ENCODE results near the gene OR51B2.

- TF ChIP-seq CTCF (IDR thresholded peaks at IDR 0.05; ENCODE audit: low read depth, low read length) = no peak
- TF ChIP-seq POLR2A (IDR thresholded peaks at IDR 0.05; ENCODE audit: extremely low read depth, insufficient read length) = no peak
- no peak for TF ChIP-seq MAX (IDR thresholded peaks at IDR 0.05; ENCODE audit: low read depth, low read length)
These were observed 21.7 kb upstream of the OR51B2 start for GRCh38 chr11:5345831-5346230.
